GM23338 (cell line): ENCODE data around the gene TSPAN12.

ENCODE experiments used
- CTCF ChIP-seq, 2 experiments: fragments of 200-600 bp in 1 of 2; sonication (generic) in 1 of 2; conservative IDR thresholded peaks; 2 replicates each; pipeline versions ENCODE4 v1.5.1 to v1.6.1; 2016 to 2017; ENCODE audit warnings: antibody characterized with exemption in 2 of 2, low read depth in 2 of 2, mild to moderate bottlenecking in 2 of 2, moderate library complexity in 1 of 2
- EZH2 ChIP-seq: fragments of 200-600 bp; sonication (generic); IDR thresholded peaks from one replicate; pipeline ENCODE4 v1.8.0; 2017; ENCODE audit warnings: antibody characterized with exemption, mild to moderate bottlenecking, low read depth; ENCODE audit not compliant: unreplicated experiment
- EZH2phosphoT487 ChIP-seq: fragments of 200-600 bp; sonication (generic); IDR thresholded peaks from one replicate; pipeline ENCODE4 v1.8.1; 2018; ENCODE audit warnings: antibody characterized with exemption; ENCODE audit not compliant: unreplicated experiment
- JUNB ChIP-seq: IDR thresholded peaks from one replicate; pipeline ENCODE4 v1.6.1; 2016; ENCODE audit warnings: antibody characterized with exemption; ENCODE audit not compliant: unreplicated experiment
- POLR2AphosphoS5 ChIP-seq: IDR thresholded peaks from 2 replicates; pipeline ENCODE4 v1.6.1; 2016; ENCODE audit warnings: antibody characterized with exemption, low read depth
- ZNF331 ChIP-seq: fragments of 250-450 bp; sonication (Bioruptor Pico); IDR thresholded peaks from 2 replicates; pipeline ENCODE4 v1.5.0; 2020; ENCODE audit warnings: low read depth, mild to moderate bottlenecking, moderate library complexity
- TF ChIP-seq, protein P1 (sequence below): IDR thresholded peaks from 2 replicates; pipeline ENCODE4 v1.6.1; 2016; ENCODE audit warnings: antibody characterized with exemption

DNA sequence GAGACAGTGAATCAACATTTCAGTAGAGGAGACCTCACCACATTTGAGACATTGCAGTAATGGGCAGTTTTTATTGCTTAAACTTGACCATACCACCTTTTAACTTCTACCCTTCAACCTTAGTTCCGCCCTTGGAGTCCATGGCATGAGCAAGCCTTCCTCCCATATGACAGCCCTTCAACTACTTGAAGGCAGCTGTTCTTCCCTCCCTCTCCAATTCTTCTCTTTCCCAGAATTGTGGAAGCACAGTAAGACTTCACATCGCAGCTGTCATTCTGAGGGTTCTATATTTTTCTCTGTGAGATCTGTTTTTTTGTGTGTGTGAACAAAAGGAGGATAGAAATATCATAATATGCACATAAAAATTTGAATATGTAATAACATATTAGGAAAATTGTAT, 2.2 kb upstream of the TSPAN12 start:
- no peak for TF ChIP-seq CTCF (conservative IDR thresholded peaks at IDR 0.05; ENCODE audit: low read depth in 2 of 2)
- TF ChIP-seq POLR2AphosphoS5 = no peak
- no peak for TF ChIP-seq ZNF331 (CRISPR knock-in tag)
- TF ChIP-seq JUNB = no peak
- TF ChIP-seq EZH2 = no peak
- no peak for TF ChIP-seq EZH2phosphoT487
- TF ChIP-seq, protein P1, sequence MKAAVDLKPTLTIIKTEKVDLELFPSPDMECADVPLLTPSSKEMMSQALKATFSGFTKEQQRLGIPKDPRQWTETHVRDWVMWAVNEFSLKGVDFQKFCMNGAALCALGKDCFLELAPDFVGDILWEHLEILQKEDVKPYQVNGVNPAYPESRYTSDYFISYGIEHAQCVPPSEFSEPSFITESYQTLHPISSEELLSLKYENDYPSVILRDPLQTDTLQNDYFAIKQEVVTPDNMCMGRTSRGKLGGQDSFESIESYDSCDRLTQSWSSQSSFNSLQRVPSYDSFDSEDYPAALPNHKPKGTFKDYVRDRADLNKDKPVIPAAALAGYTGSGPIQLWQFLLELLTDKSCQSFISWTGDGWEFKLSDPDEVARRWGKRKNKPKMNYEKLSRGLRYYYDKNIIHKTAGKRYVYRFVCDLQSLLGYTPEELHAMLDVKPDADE = no peak
